ENCODE data around the gene MED7. TPM values are rescaled to one million over a fixed set of nuclear protein-coding genes. Genes with fewer than 3 reads are reported as not detected.

The MED7 gene
- total RNA-seq, 1 donor from 2014 or later = 32.5 TPM

DNA sequence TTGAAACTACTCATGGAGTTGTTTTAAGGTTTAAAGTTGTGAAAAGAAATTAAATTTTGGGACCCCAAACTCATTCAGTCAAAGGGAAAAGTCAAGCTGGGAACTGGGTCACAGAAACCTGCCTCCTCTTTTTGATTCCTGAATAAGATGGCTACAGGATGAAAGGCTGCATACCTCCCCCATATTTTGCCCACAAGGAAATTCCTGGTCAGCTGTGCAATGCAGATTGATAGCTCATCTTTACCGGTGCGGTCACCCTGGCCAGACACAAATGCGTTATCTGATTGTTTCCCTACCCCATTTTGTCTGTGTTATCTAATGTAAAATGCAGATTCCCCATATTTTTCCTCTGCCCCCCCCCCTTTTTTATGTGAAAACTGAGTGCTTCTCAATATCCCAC lies 35.2 kb downstream of the MED7 start:
- Mint-ChIP-seq H3K27me3 (ENCODE audit: insufficient read depth, low read depth) (no peaks in the 10 kb centered on the region), H3K4me1 (peaks cover 14% of the 10 kb centered on the region), H3K9me3 (no peaks in the 10 kb centered on the region), H3K27ac (no peak overlapping the region), H3K4me3 (no peak overlapping the region), H3K36me3 (no peaks in the 10 kb centered on the region)
- no peak overlapping the region for H2AFZ ChIP-seq (replicated peaks)
- H3K9me3 ChIP-seq (ENCODE audit: low read depth) = no peaks in the 10 kb centered on the region
- no peak overlapping the region for H3K9ac ChIP-seq
- H3K4me2 ChIP-seq = no peak overlapping the region
- no peaks in the 10 kb centered on the region for H4K20me1 ChIP-seq (ENCODE audit: low read depth)
- H3K4me1 ChIP-seq = no peaks in the 10 kb centered on the region
- DNase-seq (ENCODE audit: low spot score) = no peak
- TF ChIP-seq EZH2phosphoT487 (IDR thresholded peaks at IDR 0.05) = no peak
- TF ChIP-seq, protein P1, sequence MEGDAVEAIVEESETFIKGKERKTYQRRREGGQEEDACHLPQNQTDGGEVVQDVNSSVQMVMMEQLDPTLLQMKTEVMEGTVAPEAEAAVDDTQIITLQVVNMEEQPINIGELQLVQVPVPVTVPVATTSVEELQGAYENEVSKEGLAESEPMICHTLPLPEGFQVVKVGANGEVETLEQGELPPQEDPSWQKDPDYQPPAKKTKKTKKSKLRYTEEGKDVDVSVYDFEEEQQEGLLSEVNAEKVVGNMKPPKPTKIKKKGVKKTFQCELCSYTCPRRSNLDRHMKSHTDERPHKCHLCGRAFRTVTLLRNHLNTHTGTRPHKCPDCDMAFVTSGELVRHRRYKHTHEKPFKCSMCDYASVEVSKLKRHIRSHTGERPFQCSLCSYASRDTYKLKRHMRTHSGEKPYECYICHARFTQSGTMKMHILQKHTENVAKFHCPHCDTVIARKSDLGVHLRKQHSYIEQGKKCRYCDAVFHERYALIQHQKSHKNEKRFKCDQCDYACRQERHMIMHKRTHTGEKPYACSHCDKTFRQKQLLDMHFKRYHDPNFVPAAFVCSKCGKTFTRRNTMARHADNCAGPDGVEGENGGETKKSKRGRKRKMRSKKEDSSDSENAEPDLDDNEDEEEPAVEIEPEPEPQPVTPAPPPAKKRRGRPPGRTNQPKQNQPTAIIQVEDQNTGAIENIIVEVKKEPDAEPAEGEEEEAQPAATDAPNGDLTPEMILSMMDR (IDR thresholded peaks at IDR 0.05) = no peak
- H3K79me2 ChIP-seq (ENCODE audit: low read depth) = no peaks in the 10 kb centered on the region
- no peaks in the 10 kb centered on the region for H3K27me3 ChIP-seq
- H3K4me3 ChIP-seq = no peak overlapping the region
- no peaks in the 10 kb centered on the region for H3K36me3 ChIP-seq
- no peak overlapping the region for H3K27ac ChIP-seq
- no peaks in the 10 kb centered on the region for H3F3A ChIP-seq (ENCODE audit: low read depth)

DNA sequence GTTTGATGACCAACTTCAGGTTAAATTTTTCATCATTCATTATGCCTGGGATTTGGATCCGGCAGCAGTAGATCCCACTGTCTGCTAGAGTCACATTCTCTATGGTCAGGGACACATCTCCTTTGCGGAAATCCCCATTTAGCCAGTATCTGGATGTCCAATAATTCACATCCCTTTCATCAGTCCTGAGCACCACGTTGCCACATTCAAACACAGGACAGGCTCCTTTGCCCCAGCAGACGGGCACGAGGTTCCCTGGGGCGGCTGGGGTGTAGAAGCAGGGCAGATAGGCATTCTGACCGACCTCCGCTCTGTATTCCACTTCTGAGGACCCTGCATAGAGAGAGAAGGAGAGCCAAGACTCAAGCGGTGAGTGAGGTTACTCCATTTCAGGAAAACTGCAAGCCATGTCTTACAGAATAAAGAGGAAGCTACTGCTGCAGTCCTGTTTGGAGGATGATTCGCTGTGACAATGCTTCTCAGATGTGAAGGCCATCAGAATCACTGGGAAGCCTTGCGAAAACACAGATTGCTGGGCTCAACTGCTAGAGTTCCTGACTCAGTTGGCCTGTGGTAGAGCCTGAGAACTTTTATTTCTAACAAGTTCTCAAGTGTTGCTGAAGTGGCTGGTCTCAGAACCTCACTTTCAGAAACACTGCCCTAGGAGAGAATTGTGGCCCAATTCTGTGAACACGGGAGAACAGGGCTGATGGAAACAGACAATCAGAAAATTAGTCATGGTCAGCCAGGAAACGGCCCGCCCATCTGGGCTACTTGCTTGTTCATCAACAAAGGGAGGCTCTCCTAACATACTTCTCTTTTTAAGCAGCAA lies 35.8 kb downstream of the MED7 start:
- Mint-ChIP-seq H3K27me3 (ENCODE audit: insufficient read depth, low read depth) (no peaks in the 10 kb centered on the region), H3K4me3 (no peak overlapping the region), H3K27ac (no peak overlapping the region), H3K36me3 (no peaks in the 10 kb centered on the region), H3K4me1 (peaks cover 14% of the 10 kb centered on the region), H3K9me3 (no peaks in the 10 kb centered on the region)
- Histone ChIP-seq H3K9me3 (ENCODE audit: low read depth) (no peaks in the 10 kb centered on the region), H3K4me1 (no peaks in the 10 kb centered on the region), H3K79me2 (ENCODE audit: low read depth) (no peaks in the 10 kb centered on the region), H3K36me3 (no peaks in the 10 kb centered on the region), H3K4me2 (no peak overlapping the region), H2AFZ (replicated peaks) (no peak overlapping the region), H3K9ac (no peak overlapping the region), H3F3A (ENCODE audit: low read depth) (no peaks in the 10 kb centered on the region), H4K20me1 (ENCODE audit: low read depth) (no peaks in the 10 kb centered on the region), H3K27me3 (no peaks in the 10 kb centered on the region), H3K27ac (no peak overlapping the region), H3K4me3 (no peak overlapping the region)
- TF ChIP-seq, protein P1 (IDR thresholded peaks at IDR 0.05) = no peak
- TF ChIP-seq EZH2phosphoT487 (IDR thresholded peaks at IDR 0.05) (no peak), EZH2 (IDR thresholded peaks at IDR 0.05) (no peak)
- DNase-seq (ENCODE audit: low spot score) = no peak

DNA sequence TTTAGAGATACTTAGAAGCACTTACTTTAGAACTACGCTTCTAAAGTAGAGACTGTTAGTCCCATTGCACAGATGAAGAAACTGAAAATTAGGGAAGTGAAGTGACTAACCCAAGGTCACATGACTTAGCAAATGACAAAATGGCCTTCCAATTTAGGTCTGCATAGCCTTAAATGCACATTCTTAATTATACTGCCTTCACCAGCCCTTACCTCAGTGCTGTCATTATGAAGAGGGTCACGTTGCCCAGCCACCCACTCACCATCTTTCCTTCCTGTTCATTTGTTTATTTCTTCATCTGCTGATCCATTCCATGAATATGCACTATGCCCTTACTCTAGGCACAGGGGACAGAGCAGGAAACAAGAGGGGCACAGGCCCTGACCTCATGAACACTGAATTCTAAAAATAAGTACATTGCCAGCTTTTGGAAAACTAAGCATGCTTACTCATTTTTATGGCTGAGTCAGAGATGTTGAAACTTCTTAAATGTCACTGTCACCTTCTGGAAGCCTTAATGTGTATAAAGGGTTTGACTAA lies 42.5 kb downstream of the MED7 start:
- H3K4me1 ChIP-seq = no peaks in the 10 kb centered on the region
- Mint-ChIP-seq H3K4me3 (no peak overlapping the region), H3K4me1 (no peaks in the 10 kb centered on the region), H3K27me3 (ENCODE audit: insufficient read depth, low read depth) (no peaks in the 10 kb centered on the region), H3K27ac (no peak overlapping the region), H3K36me3 (no peaks in the 10 kb centered on the region), H3K9me3 (no peaks in the 10 kb centered on the region)
- no peaks in the 10 kb centered on the region for H3K27me3 ChIP-seq
- no peak overlapping the region for H2AFZ ChIP-seq (replicated peaks)
- no peaks in the 10 kb centered on the region for H3K9me3 ChIP-seq (ENCODE audit: low read depth)
- TF ChIP-seq EZH2 (IDR thresholded peaks at IDR 0.05) = no peak
- no peak for TF ChIP-seq EZH2phosphoT487 (IDR thresholded peaks at IDR 0.05)
- TF ChIP-seq, protein P1 (IDR thresholded peaks at IDR 0.05) = no peak
- H3K27ac ChIP-seq = no peak overlapping the region
- H4K20me1 ChIP-seq (ENCODE audit: low read depth) = no peaks in the 10 kb centered on the region
- H3K4me3 ChIP-seq = no peak overlapping the region
- H3K4me2 ChIP-seq = no peak overlapping the region
- no peak for DNase-seq (ENCODE audit: low spot score)
- no peaks in the 10 kb centered on the region for H3K79me2 ChIP-seq (ENCODE audit: low read depth)
- H3F3A ChIP-seq (ENCODE audit: low read depth) = no peaks in the 10 kb centered on the region
- H3K9ac ChIP-seq = no peak overlapping the region
- H3K36me3 ChIP-seq = no peaks in the 10 kb centered on the region
